Measurements from ENCODE around the gene NCF1.

- no peak for TF ChIP-seq POLR2A (IDR thresholded peaks at IDR 0.05)
- TF ChIP-seq CTCF (IDR thresholded peaks at IDR 0.05): no peak
These were observed 47.3 kb upstream of the NCF1 start for GRCh38 chr7:74726309-74727101.

All from thyroid gland (tissue), 4 donors.